GM12878 (cell line): ENCODE measurements around the gene MFSD11. TPM values are rescaled to one million over a fixed set of nuclear protein-coding genes. Genes with fewer than 3 reads are reported as not detected.

Experiments used
- ATAC-seq: fragments of 200-7000 bp; cut with Tn5 transposase; 3 replicates; pipeline ENCODE4 v1.9.1; 2020; ENCODE audit warnings: mild to moderate bottlenecking, moderate library complexity
- BruUV-seq: library from RNA; stranded (reverse); fragments of 400-500 nt; replicated peaks from 2 replicates; lab custom pipeline; 2021; lab: Mats Ljungman, UMichigan
- CTCF ChIA-PET: fragments of 300-600 bp; sonication (Branson Sonifier 250); formaldehyde crosslinking; extraction: SDS; loops from one replicate; lab custom pipeline; 2021; ENCODE audit warnings: inconsistent platforms; lab: Yijun Ruan, JAX
- POLR2A ChIA-PET: fragments of 350-600 bp; formaldehyde crosslinking; extraction: SDS; loops from one replicate; lab custom pipeline; 2021; ENCODE audit warnings: inconsistent platforms; lab: Charles Lee
- RAD21 ChIA-PET: fragments of 300-600 bp; sonication (Branson Sonifier 250); formaldehyde crosslinking; loops from one replicate; lab custom pipeline; 2023; ENCODE audit warnings: antibody characterized with exemption; ENCODE audit not compliant: unreplicated experiment; lab: Charles Lee
- SMC1A ChIA-PET: fragments of 300-600 bp; sonication (Branson Sonifier 250); formaldehyde crosslinking; loops from one replicate; lab custom pipeline; 2023; ENCODE audit not compliant: unreplicated experiment, uncharacterized antibody; lab: Charles Lee
- DNase-seq: peaks from one replicate; pipeline ENCODE4 v3.0.0-alpha.2; 2011; ENCODE audit warnings: low read depth, low spot score
- FAIRE-seq: peaks from 3 replicates; lab custom pipeline; 2011; peaks lifted over from hg19 to GRCh38; lab: Jason Lieb, UNC
- H2AFZ ChIP-seq: 2 replicates; pipeline ENCODE4 v1.6.0; 2011; ENCODE audit warnings: low read depth, low read length, control low read depth; ENCODE audit not compliant: control insufficient read depth
- H3K27ac ChIP-seq: 2 replicates; pipeline ENCODE4 v1.5.1; 2011; ENCODE audit warnings: control low read depth; ENCODE audit not compliant: control insufficient read depth, insufficient read depth
- H3K27me3 ChIP-seq, 2 experiments: replicated peaks in 1 of 2; 2 replicates each; pipeline versions ENCODE4 v1.6.0 to v1.6.1; 2011; ENCODE audit warnings: low read length in 1 of 2; ENCODE audit not compliant: control insufficient read depth in 2 of 2, insufficient read depth in 2 of 2
- H3K36me3 ChIP-seq, 2 experiments: 2 replicates each; pipeline ENCODE4 v1.5.1; 2011; ENCODE audit warnings: low read length in 1 of 2; ENCODE audit not compliant: control insufficient read depth in 2 of 2, insufficient read depth in 2 of 2
- H3K4me1 ChIP-seq: 2 replicates; pipeline ENCODE4 v1.6.1; 2011; ENCODE audit warnings: mild to moderate bottlenecking, low read length, moderate library complexity, mixed read lengths; ENCODE audit not compliant: control insufficient read depth, insufficient read depth
- H3K4me2 ChIP-seq: 2 replicates; pipeline ENCODE4 v1.6.0; 2011; ENCODE audit warnings: control low read depth; ENCODE audit not compliant: control insufficient read depth, insufficient read depth
- H3K4me3 ChIP-seq: fragments of 200-600 bp; sonication (generic); 2 replicates; pipeline ENCODE4 v1.5.1; 2016
- H3K79me2 ChIP-seq: 2 replicates; pipeline ENCODE4 v1.6.0; 2011; ENCODE audit warnings: low read length; ENCODE audit not compliant: control insufficient read depth, insufficient read depth
- H3K9ac ChIP-seq: 2 replicates; pipeline ENCODE4 v1.8.0; 2011; ENCODE audit warnings: low read length, control low read depth, mixed read lengths; ENCODE audit not compliant: control insufficient read depth, insufficient read depth
- H3K9me3 ChIP-seq: replicated peaks from 3 replicates; pipeline ENCODE4 v1.5.1; 2011; ENCODE audit warnings: mild to moderate bottlenecking, low read length; ENCODE audit not compliant: control insufficient read depth, insufficient read depth
- H4K20me1 ChIP-seq: 2 replicates; pipeline ENCODE4 v1.6.0; 2011; ENCODE audit not compliant: control insufficient read depth, insufficient read depth
- BACH1 ChIP-seq: fragments of 450-650 bp; IDR thresholded peaks from 2 replicates; pipeline ENCODE4 v1.6.1; 2017; ENCODE audit warnings: mild to moderate bottlenecking, borderline replicate concordance
- BHLHE40 ChIP-seq, 2 experiments: fragments of 450-650 bp in 1 of 2; IDR thresholded peaks; 2 replicates each; pipeline ENCODE4 v1.6.1; 2011 to 2017; ENCODE audit warnings: low read depth in 2 of 2, borderline replicate concordance in 1 of 2, improper control_type of control experiment in 1 of 2, low read length in 1 of 2, mild to moderate bottlenecking in 1 of 2
- CBFB ChIP-seq: IDR thresholded peaks from 2 replicates; pipeline ENCODE4 v1.6.1; 2016; ENCODE audit warnings: antibody characterized with exemption, low read depth
- CEBPZ ChIP-seq: fragments of 150-350 bp; IDR thresholded peaks from 2 replicates; pipeline ENCODE4 v1.6.1; 2016; ENCODE audit warnings: low read depth, low read length
- CTCF ChIP-seq, 3 experiments: IDR thresholded peaks in 2 of 3; conservative IDR thresholded peaks in 1 of 3; 2 replicates each; pipeline ENCODE4 v1.5.1; 2011; ENCODE audit warnings: low read depth in 3 of 3, low read length in 3 of 3, mild to moderate bottlenecking in 3 of 3, control low read depth in 2 of 3, moderate library complexity in 2 of 3, inconsistent platforms in 1 of 3, mixed read lengths in 1 of 3; ENCODE audit not compliant: control insufficient read depth in 2 of 3, insufficient read depth in 1 of 3; ENCODE audit errors: extremely low read depth in 1 of 3
- HCFC1 ChIP-seq: fragments of 150-350 bp; IDR thresholded peaks from 2 replicates; pipeline ENCODE4 v1.6.1; 2014; ENCODE audit warnings: low read length
- JUNB ChIP-seq: IDR thresholded peaks from 2 replicates; pipeline ENCODE4 v1.6.1; 2016; ENCODE audit warnings: antibody characterized with exemption, mild to moderate bottlenecking
- KAT2A ChIP-seq: conservative IDR thresholded peaks from 2 replicates; pipeline ENCODE4 v1.6.1; 2011; ENCODE audit warnings: low read depth, low read length; ENCODE audit not compliant: control insufficient read depth
- MEF2B ChIP-seq: fragments of 450-650 bp; IDR thresholded peaks from 2 replicates; pipeline ENCODE4 v1.6.1; 2018; ENCODE audit warnings: mild to moderate bottlenecking, moderate library complexity; ENCODE audit not compliant: partially characterized antibody, poor library complexity, severe bottlenecking
- MXI1 ChIP-seq: fragments of 150-350 bp; IDR thresholded peaks from 2 replicates; pipeline ENCODE4 v1.6.1; 2011; ENCODE audit warnings: low read depth, mild to moderate bottlenecking, inconsistent platforms, low read length, improper control_type of control experiment
- NFXL1 ChIP-seq: fragments of 450-650 bp; IDR thresholded peaks from 2 replicates; pipeline ENCODE4 v1.6.1; 2017; ENCODE audit warnings: antibody characterized with exemption, mild to moderate bottlenecking, borderline replicate concordance
- RAD21 ChIP-seq: IDR thresholded peaks from 2 replicates; pipeline ENCODE4 v1.6.1; 2011; ENCODE audit warnings: mild to moderate bottlenecking, low read depth, low read length, moderate library complexity; ENCODE audit not compliant: insufficient read depth
- RB1 ChIP-seq: fragments of 450-650 bp; formaldehyde crosslinking; IDR thresholded peaks from 2 replicates; pipeline ENCODE4 v1.6.1; 2017; ENCODE audit warnings: mild to moderate bottlenecking, borderline replicate concordance
- SMC3 ChIP-seq: IDR thresholded peaks from 2 replicates; pipeline ENCODE4 v1.6.1; 2011; ENCODE audit warnings: low read length, improper control_type of control experiment, borderline replicate concordance
- SPI1 ChIP-seq: IDR thresholded peaks from 2 replicates; pipeline ENCODE4 v1.6.1; 2011; ENCODE audit warnings: low read depth, mild to moderate bottlenecking, low read length, moderate library complexity, borderline replicate concordance; ENCODE audit not compliant: insufficient read depth
- ZNF24 ChIP-seq: fragments of 450-650 bp; IDR thresholded peaks from 2 replicates; pipeline ENCODE4 v1.6.1; 2017; ENCODE audit warnings: antibody characterized with exemption, mild to moderate bottlenecking
- ZNF274 ChIP-seq: IDR thresholded peaks from one replicate; pipeline ENCODE4 v1.8.0; 2011; ENCODE audit not compliant: insufficient read length, insufficient read depth
- WGBS: methylation state at CpG from one replicate; pipeline ENCODE4 v1.1.6; 2016; ENCODE audit warnings: low lambda C conversion rate; ENCODE audit not compliant: insufficient replicate concordance, insufficient coverage; ENCODE audit errors: missing lambda C conversion rate; 5-methylcytosine and 5-hydroxymethylcytosine counted together
- in situ Hi-C: fragments of 300-500 bp; cut with MboI; formaldehyde crosslinking; loops from 9 replicates; pipeline ENCODE4 v1.14.3; 2018; ENCODE audit warnings: mixed read lengths
- intact Hi-C: fragments of 100-400 bp; cut with micrococcal nuclease; formaldehyde crosslinking; loops from one replicate; pipeline ENCODE4 v1.14.2; 2022; ENCODE audit not compliant: unreplicated experiment
- polyA plus RNA-seq, 11 experiments: library from polyadenylated mRNA; depleted of rRNA in 4 of 11; unstranded in 6 of 11; stranded (reverse) in 5 of 11; fragments of >200 nt; fragmentation: Nextera tagmentation in 4 of 11; fragmentation: Illumina TruSeq in 1 of 11; extraction: Ambion mirVana in 4 of 11; extraction: Trizol in 1 of 11; gene quantifications; 1 replicate in 1 of 11; 2 replicates in 10 of 11; pipeline versions ENCODE4 v1.2.1 to v1.2.3, GENCODE V29; 2011 to 2016; ENCODE audit warnings: inconsistent platforms in 2 of 11, missing spikeins in 2 of 11, low read depth in 1 of 11
- total RNA-seq, 4 experiments: library from RNA; depleted of rRNA in 3 of 4; stranded (reverse); fragments of >200 nt in 3 of 4; fragmentation: Illumina TruSeq in 1 of 4; extraction: Trizol in 1 of 4; gene quantifications; 2 replicates each; pipeline versions ENCODE4 v1.2.1 to v1.2.3, GENCODE V29; 2013 to 2021

The MFSD11 gene
- total and polyA plus RNA-seq, 10 of the 15 experiments (the other 5 are each of a cell fraction or from before 2014, with no cell fraction given): 11.0 to 19.4 (median 15.5) TPM

- Histone ChIP-seq H3K27ac (no peak overlapping the region), H3K4me2 (no peak overlapping the region), H3K36me3 (no peaks in the 10 kb centered on the region), H3K9me3 (no peaks in the 10 kb centered on the region), H3K79me2 (no peaks in the 10 kb centered on the region), H4K20me1 (no peaks in the 10 kb centered on the region), H3K4me1 (no peaks in the 10 kb centered on the region), H3K4me3 (no peak overlapping the region), H3K9ac (no peak overlapping the region), H2AFZ (no peak overlapping the region), H3K27me3 (no peaks in the 10 kb centered on the region)
- ChIA-PET POLR2A (interaction anchor here (0.6 kb wide), 1 partner anchor 8 kb away, joined by 3 read pairs; no protein-coding TSS in a partner anchor), SMC1A (interaction anchor here (0.5 to 1.6 kb wide), 5 partner anchors 18 to 240 kb away, joined by 3 to 7 read pairs (median 4); no protein-coding TSS in a partner anchor), RAD21 (interaction anchor here (0.8 to 2.4 kb wide), 4 partner anchors 43 to 341 kb away, joined by 3 to 9 read pairs (median 4); partner anchors contain the start of gene MGAT5B), CTCF (interaction anchor here (0.6 to 1.8 kb wide), 11 partner anchors 13 to 379 kb away, joined by 3 to 10 read pairs (median 3); no protein-coding TSS in a partner anchor)
- intact Hi-C loops (loop anchor here (1.0 to 5.0 kb wide), 2 partner anchors 23 to 251 kb away; no protein-coding TSS in a partner anchor), in situ Hi-C loops (no loop called here)
- DNase-seq (no peak), FAIRE-seq (peak; percentile 44), ATAC-seq (peak; percentile 88)
- WGBS: 2% methylated on average over 8 of the region's 8 CpGs
- no TSS peak for BruUV-seq
- TF ChIP-seq RAD21 (peak; percentile 68), CTCF (IDR thresholded peaks at IDR 0.05 in 2 of 3, conservative IDR thresholded peaks at IDR 0.05 in 1 of 3; ENCODE audit: control insufficient read depth in 2 of 3, extremely low read depth in 1 of 3, insufficient read depth in 1 of 3, low read depth in 3 of 3, low read length in 3 of 3) (peak; percentile 78 to 86 (median 78)), JUNB (no peak), SPI1 (no peak), RB1 (peak; percentile 68; the same call in 1 of the 2 replicates), BHLHE40 (IDR thresholded peaks at IDR 0.05; ENCODE audit: borderline replicate concordance in 1 of 2, low read depth in 2 of 2, low read length in 1 of 2) (peak in 1 of 2 experiments; percentile 42; a peak in 1 of 4 replicates), KAT2A (no peak), SMC3 (peak; percentile 63; the same call in 1 of the 2 replicates), ZNF274 (no peak), MXI1 (no peak), CBFB (no peak), ZNF24 (no peak), NFXL1 (no peak), BACH1 (no peak), MEF2B (no peak), CEBPZ (no peak), HCFC1 (no peak)
These were observed 78.7 kb downstream of the MFSD11 start for GRCh38 chr17:76816590-76817135.
